GM18870 (cell line): Measurements from ENCODE around the gene WDFY2.

Experiments
- ATAC-seq: cut with Tn5 transposase; IDR thresholded peaks from one replicate; pipeline ENCODE4 v1.9.1; 2021; ENCODE audit warnings: moderate library complexity; ENCODE audit not compliant: unreplicated experiment

Gene WDFY2

DNA sequence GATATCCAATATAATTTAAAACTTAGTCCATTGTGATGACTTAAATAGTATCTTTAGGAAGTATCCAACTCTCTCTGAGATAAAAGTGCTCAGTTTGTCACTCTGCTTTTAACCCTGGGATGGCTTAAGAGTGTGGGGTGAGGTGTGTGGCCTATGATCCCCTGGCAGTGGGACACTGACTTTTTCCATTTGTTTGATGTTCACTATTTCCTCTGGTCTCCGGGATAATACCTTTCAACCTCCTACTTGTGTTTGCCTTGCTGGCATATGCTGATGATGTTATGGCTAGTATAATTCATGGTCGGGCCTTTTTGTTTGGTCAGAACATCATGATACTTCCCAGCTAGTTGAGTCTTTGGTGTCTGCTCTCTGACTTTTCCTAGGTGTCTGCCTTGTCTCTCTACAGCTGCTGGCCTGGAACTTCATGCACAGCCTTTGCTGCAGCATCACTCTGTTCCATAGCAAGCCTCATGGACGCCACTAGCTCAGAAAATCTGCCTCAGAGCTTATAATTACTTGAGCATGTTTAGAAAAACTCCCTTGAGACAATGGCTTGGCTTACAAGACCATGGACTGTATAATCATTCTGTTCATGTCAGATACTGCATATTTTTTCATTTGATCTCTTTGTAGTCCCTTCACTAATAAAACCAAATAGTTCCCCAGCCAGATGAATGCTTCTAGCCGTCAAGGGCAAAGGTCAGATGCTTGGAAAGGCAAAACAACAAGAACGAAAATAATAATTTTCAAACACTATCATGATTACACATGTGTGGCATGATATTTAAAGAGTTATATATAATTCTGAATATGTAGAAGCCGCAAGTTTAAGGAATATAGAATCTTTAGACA, 75.2 kb downstream of the WDFY2 start:
- no peak for ATAC-seq

GRCh38 chr13:51660813-51661212, 76.6 kb downstream of the WDFY2 start:
- no peak for ATAC-seq

DNA sequence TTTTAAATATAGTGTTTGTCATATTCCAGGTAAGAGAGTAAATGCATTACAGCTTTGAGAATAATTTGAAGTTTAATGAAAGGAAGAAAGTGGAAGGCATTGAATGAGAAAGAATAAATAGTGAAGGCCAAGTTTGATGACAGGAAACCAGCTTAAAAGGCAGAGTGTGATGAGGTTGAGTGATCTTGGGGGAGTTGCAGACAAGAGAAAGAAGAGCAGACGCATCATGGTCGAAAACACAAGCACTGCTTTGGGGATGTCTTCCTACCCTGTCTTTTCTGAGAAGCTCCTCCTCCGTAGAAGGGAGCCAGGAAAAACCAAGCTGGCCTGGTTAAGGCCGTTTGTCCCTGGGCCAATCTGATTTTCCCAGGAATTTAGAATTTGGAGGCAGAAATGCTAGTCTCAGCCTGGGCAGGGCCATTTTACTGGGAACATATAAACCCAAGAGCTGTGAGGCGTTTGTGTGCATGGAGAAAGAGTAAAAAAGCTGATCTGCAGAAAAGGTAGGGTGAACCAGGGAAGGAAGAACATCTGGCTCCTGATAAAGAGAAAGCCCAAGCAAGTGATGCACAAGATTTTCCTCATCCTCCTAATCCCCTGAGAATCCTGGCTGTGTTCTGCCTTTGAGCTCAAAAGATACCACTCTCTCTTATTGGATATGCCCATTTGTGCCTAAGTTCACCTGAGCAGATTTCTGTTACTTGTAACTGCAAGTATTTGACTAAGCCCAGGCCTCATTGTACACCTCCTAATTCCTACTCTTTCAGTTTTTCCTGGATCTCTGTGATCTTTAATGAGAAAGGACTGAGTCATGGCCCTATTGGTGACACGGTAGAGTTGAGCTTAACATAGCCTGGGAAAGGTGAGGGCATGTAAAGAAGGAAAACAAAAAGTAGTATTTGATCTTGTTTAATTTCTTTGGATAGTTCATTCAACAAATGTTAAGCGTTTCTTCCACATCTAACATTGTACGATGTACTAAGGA, 80.0 kb downstream of the WDFY2 start:
- no peak for ATAC-seq

DNA sequence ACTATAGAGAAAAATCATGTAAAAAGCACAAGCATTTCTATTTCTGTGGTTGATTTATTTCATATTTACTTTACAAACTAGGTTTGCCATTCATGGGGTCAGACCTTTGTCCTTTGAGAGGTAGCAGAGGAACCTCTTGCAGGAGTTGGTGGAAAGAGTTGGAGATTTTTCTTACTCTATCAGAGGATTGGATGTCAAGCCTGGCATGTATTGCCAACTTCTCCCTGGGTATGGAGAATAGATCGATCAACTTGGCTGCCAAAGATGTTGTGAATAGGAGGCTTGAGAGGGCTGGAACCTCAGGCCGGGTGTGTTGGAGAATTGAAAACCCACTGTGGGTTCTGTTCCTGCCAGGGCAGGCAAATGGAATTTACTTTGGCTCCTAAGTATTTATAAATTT, 81.2 kb downstream of the WDFY2 start:
- no peak for ATAC-seq

DNA sequence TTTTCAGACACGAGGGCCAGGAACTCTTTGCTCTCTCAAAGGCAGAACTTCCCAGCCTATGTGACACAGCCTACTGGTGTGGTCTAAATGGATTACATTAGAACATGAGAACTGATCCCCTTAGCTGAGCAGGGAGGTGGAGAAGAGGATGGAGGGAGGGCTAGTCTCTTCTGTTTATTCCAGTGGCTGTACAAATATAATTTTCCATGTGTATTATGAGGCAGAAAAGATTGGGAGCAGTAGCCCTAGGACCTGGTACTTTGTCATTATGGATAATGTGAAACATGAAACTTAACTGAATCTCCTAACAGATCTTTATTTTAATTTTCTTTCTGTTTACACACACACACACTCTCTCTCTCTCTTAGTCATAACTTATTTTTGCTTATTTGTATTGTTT, 82.1 kb downstream of the WDFY2 start:
- ATAC-seq: no peak

DNA sequence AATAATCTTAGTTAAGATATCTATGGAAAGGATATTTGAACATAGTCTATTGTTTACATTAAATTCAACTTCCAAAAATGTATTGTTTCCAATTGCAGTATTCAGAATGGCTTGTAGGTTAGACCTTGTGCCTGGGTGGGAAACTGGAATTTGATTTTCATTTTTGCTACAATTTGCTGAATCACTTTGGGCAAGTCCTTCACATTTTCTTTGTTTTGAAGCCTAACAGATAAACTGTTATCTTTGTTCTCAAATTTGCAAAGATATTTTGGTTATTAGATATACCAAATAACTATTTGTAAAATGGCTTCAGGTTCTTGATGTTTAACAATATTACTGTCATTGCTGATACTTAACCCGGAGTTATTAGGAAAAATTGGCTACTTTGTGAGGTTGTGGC, 82.6 kb downstream of the WDFY2 start:
- ATAC-seq: no peak

GRCh38 chr13:51668580-51669195, 84.4 kb downstream of the WDFY2 start:
- ATAC-seq: no peak

DNA sequence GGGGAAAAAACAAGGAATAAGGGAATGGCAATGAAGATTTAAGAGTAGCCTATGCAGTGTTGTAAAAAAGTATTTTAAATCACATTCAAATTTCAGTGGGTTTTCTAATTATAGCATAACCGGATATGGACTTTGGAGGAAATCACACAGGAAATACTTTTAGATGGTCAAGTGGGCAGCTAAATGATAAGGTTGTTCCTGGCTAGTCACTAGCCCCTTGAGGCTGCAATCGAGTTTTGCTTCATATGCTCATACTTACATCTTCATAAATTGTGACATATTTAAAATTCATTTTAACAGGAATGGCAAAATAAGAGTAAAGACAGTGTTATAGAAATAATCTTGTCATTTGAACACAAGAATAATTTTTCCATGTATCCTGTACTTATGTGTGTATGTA, 88.9 kb downstream of the WDFY2 start:
- no peak for ATAC-seq

DNA sequence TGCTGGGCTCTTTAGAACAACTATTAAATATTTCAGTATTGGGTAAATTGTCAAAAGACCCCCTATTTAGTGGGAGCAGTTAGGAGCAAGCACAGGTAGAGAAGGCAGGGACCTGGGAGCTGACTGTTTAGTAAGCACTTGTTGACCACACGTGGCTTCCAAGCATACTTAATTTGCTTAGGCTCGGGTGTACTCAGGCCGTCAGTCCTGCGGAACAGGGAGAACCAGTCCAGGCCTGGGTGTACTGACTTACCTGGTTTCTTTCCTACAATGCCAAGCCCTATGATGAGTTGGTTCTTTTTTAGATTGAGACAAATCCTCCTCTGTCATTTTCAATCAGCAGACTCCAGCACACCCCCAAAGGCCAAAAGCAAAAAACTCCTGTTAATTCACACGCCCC, 90.0 kb downstream of the WDFY2 start:
- no peak for ATAC-seq

- ATAC-seq: no peak
These were observed 91.1 kb downstream of the WDFY2 start for GRCh38 chr13:51675385-51675784.

DNA sequence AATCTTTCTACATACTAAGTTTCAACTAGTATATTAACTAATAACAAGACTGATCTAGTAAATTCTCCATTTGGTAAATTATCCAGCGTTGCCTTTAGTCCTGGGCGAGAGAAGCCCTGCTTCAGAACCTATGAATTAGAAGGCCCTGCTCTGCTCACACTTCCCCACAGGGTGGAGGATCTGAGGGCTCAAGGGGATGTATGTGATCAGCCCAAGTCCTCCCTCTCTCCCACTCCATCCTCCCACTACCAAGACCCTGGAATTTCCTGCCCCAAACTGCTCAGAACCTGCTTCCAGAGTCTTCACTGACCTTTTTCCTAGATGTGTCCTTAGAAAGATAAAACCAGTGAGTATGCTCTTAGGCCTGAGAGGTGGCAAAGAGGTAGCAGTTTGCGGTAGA, 91.6 kb downstream of the WDFY2 start:
- ATAC-seq: no peak

GRCh38 chr13:51676739-51677138, 92.5 kb downstream of the WDFY2 start:
- no peak for ATAC-seq

DNA sequence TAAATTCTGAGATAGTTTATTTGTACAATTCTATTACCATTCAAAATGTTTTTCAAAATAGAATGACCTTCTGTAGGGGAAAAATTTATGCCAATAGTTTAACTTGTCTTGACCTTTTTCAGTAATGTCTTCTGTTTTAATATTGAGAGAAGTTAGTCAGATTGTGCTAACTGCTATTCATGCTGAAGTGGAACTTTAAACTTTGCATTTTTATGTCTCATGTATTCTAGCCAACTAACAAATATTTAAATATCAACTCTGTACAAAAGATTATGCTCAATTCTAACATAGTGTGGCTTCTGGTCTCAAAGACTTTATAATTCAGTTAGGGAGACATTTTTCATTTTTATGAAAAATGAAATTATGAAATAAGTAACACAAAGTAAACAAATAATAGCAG, 94.2 kb downstream of the WDFY2 start:
- ATAC-seq: no peak

DNA sequence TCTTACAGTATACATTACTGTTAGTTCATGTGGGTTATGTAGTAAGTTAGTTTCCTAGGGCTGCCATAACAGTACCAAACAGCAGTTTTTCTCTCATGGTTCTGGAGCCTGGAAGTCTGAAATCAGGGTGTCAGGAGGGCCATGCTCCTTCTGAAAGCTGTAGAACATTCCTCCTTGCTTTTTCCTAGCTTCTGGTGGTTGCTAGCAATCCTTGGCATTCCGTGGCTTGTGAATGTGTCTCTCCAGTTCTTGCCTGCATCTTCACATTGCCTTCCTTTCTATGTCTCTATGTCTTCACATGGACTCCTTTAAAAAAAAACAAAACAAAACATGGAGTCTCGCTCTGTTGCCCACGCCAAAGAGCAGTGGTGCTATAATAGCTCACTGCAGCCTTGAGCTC, 95.4 kb downstream of the WDFY2 start:
- ATAC-seq: no peak

DNA sequence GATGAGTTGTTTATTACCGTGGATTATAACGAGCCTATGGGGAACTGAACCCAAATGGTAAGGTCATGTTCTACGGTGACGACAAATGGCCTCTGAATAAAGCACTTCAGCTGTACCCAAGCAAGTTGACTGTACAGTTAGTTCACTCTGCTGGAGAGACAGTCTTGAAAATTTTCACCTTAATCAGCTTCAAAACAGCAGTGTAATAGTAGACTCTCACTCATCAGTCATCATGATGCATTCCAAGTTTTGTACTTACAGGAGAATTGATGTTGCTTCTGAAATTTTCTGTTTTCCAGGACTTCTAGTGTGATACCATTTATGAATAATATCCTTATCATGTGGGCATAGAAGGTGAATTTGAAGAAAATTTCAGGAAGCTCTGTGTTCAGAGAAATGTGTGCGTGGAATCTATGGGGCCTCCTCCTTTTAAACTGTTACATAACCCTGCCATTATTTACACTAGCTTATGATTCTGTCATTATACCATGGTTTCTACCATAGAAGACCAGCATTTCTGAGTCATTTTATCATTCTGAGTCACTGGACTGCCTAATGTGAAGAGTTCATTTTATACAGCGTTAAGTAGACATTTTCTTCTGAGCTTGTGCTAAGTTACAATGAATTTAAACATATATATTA, 96.9 kb downstream of the WDFY2 start:
- ATAC-seq: no peak

GRCh38 chr13:51682686-51683085, 98.4 kb downstream of the WDFY2 start:
- ATAC-seq: no peak

- ATAC-seq: no peak
These were observed 99.3 kb downstream of the WDFY2 start for GRCh38 chr13:51683597-51683996.

- ATAC-seq: no peak
These were observed 99.8 kb downstream of the WDFY2 start for GRCh38 chr13:51684076-51684475.

DNA sequence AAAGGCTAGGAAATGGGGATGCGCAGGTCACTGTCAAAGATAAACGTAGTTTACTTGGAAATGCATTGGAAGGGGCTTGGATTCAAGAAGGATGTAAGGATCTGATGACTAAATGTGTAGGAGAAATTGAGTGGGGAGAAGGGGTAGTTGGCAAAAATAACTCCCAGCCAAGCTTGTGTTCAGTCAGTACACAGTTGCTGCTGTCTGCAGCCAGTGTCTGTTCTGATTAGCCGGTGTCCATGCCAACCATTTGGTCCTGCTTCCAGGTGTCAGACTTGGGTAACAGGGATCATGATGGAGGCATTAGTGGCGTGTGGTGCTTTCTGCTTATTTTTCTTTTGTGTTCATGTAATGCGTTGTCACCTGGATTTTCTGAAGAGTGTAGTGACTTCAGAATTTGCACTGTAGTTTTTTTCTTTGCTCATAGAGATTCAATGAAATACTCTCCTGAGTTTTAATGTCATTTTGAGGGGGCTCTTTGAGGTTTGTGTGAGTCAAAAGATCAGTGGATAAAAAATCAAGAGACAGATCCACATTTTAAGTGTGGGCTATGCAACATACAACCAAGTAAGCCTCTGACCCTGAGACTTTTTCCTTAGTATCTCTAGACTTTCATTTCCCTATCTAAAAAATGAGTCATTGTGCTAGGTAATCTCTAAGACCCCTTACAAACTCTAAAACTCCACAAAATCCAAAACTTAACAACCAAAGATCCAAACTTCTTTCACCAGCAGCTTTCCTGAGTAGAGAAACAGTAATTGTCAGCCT, 103.9 kb downstream of the WDFY2 start:
- ATAC-seq: no peak

DNA sequence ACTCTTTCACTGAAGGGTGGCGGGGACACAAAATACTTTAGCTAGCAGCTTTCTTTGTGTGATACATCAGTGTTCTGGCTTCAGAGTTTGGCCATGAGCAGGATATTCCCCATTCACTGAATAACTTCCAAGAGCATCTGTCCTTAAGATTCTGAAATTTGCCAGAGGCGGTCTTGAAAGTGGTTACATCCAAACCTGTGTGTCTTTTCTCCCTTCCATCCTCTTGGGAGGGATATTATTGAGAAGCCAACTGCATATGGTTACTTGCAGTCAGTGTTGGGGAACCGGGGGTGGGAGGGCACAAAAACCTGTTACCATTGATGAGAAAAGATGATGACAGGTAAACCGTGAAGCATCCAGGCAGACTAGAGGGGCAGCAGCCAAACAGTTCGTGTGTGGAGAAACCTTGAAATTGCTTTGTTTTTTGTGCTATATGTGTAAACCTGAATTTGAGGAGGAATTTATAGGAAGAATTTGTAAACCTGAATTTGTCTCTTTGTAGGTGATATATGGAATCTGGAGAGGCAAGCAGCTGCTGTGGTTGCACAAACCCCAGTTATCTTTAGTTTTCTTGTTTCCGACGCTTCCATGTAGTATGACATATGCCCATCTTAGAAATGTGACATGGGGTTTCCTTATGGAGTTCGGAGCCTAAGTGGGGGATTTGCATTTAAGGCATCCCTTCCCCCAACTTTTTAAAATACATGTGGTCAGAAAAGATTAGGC, 104.8 kb downstream of the WDFY2 start:
- no peak for ATAC-seq
